B cell (primary cell): ENCODE results near the gene C2orf74.

ENCODE experiments used
- EZH2 ChIP-seq: IDR thresholded peaks from 2 replicates; pipeline ENCODE4 v1.6.1; 2012; ENCODE audit warnings: borderline replicate concordance, low read depth, mild to moderate bottlenecking, moderate library complexity, low read length; ENCODE audit not compliant: insufficient read depth, poor library complexity, severe bottlenecking
- TF ChIP-seq, protein P1 (sequence below): fragments of 200-600 bp; IDR thresholded peaks from one replicate; pipeline ENCODE4 v1.8.0; 2022; ENCODE audit warnings: antibody characterized with exemption, mild to moderate bottlenecking

- TF ChIP-seq EZH2 = no peak
- TF ChIP-seq, protein P1, sequence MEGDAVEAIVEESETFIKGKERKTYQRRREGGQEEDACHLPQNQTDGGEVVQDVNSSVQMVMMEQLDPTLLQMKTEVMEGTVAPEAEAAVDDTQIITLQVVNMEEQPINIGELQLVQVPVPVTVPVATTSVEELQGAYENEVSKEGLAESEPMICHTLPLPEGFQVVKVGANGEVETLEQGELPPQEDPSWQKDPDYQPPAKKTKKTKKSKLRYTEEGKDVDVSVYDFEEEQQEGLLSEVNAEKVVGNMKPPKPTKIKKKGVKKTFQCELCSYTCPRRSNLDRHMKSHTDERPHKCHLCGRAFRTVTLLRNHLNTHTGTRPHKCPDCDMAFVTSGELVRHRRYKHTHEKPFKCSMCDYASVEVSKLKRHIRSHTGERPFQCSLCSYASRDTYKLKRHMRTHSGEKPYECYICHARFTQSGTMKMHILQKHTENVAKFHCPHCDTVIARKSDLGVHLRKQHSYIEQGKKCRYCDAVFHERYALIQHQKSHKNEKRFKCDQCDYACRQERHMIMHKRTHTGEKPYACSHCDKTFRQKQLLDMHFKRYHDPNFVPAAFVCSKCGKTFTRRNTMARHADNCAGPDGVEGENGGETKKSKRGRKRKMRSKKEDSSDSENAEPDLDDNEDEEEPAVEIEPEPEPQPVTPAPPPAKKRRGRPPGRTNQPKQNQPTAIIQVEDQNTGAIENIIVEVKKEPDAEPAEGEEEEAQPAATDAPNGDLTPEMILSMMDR = no peak
Measured at GRCh38 chr2:61177727-61178549, 15.9 kb downstream of the C2orf74 start.
